HL-60 (cell line): ENCODE measurements around the gene FAM53B.

Experiments used
- GABPA ChIP-seq: IDR thresholded peaks from 2 replicates; pipeline ENCODE4 v1.6.1; 2012; ENCODE audit warnings: low read depth
- TF ChIP-seq, protein P1 (sequence below): IDR thresholded peaks from one replicate; pipeline ENCODE4 v1.5.1; 2011; ENCODE audit warnings: low read length, control low read depth, inconsistent platforms; ENCODE audit not compliant: insufficient read depth
- TF ChIP-seq, protein P2 (sequence below): IDR thresholded peaks from 2 replicates; pipeline ENCODE4 v1.6.1; 2012; ENCODE audit warnings: low read depth; ENCODE audit not compliant: insufficient replicate concordance

DNA sequence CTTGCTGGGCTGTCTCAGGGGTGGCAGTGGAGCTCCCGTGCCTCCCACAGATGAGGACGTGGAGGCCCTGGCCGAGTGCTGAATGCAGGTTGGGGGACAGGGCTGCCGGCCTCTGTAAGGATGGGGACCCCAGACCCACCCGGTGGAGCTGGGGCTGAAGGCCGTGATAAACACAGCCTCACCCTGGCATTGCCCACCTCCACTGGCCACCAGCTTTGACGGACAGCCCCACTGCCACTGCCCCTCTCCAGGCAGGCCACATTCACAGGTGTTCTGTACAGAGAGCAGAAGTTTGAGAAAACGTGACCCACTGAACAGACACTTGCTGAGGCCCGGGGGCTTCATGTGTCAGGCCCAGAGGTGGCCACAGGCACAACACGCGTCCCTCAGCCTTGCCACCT lies 156.4 kb downstream of the FAM53B start:
- TF ChIP-seq, protein P1, sequence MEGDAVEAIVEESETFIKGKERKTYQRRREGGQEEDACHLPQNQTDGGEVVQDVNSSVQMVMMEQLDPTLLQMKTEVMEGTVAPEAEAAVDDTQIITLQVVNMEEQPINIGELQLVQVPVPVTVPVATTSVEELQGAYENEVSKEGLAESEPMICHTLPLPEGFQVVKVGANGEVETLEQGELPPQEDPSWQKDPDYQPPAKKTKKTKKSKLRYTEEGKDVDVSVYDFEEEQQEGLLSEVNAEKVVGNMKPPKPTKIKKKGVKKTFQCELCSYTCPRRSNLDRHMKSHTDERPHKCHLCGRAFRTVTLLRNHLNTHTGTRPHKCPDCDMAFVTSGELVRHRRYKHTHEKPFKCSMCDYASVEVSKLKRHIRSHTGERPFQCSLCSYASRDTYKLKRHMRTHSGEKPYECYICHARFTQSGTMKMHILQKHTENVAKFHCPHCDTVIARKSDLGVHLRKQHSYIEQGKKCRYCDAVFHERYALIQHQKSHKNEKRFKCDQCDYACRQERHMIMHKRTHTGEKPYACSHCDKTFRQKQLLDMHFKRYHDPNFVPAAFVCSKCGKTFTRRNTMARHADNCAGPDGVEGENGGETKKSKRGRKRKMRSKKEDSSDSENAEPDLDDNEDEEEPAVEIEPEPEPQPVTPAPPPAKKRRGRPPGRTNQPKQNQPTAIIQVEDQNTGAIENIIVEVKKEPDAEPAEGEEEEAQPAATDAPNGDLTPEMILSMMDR = no peak
- no peak for TF ChIP-seq GABPA
- TF ChIP-seq, protein P2, sequence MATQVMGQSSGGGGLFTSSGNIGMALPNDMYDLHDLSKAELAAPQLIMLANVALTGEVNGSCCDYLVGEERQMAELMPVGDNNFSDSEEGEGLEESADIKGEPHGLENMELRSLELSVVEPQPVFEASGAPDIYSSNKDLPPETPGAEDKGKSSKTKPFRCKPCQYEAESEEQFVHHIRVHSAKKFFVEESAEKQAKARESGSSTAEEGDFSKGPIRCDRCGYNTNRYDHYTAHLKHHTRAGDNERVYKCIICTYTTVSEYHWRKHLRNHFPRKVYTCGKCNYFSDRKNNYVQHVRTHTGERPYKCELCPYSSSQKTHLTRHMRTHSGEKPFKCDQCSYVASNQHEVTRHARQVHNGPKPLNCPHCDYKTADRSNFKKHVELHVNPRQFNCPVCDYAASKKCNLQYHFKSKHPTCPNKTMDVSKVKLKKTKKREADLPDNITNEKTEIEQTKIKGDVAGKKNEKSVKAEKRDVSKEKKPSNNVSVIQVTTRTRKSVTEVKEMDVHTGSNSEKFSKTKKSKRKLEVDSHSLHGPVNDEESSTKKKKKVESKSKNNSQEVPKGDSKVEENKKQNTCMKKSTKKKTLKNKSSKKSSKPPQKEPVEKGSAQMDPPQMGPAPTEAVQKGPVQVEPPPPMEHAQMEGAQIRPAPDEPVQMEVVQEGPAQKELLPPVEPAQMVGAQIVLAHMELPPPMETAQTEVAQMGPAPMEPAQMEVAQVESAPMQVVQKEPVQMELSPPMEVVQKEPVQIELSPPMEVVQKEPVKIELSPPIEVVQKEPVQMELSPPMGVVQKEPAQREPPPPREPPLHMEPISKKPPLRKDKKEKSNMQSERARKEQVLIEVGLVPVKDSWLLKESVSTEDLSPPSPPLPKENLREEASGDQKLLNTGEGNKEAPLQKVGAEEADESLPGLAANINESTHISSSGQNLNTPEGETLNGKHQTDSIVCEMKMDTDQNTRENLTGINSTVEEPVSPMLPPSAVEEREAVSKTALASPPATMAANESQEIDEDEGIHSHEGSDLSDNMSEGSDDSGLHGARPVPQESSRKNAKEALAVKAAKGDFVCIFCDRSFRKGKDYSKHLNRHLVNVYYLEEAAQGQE = no peak
